Measurements from ENCODE around the gene DOK4. TPM values are rescaled to one million over a fixed set of nuclear protein-coding genes. Genes with fewer than 3 reads are reported as not detected.

DOK4 gene
- total and polyA plus RNA-seq, 2 experiments from 2014 or later = 106 to 112 TPM

DNA sequence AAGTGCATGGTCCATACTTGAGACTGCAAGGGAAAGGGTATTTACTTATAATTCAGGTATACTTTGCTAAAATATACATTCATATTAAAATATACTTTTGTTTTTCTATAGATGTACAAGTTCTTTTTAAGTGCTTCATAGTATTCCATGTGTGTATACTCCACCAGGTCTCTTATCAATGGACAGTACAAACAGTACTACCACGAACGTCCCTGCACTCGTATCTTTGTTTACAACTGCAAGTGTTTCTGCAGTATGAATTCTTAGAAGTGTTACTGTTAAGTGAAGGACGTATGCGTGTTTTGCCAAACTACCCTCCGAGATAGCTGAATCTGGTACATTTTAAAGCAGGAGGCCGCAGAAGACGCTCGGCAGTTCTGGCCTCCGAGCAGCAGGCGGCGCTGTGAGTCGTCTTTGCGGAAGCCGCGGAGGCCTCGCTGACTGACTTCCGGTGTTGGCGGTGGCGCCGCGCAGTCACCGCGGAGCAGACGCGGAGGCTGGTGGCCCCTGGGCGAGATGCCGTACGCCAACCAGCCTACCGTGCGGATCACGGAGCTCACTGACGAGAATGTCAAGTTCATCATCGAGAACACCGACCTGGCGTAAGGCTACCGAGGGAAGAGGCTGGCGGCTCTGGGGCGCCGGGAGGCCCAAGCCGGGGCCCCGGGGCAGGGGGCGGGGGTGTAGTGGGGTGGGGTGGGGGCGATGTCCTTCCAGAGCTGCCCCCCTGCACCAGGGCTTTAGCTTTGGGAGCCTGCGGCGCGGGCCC, 23.9 kb downstream of the DOK4 start, which contains the start of gene POLR2C:
TSS of gene POLR2C (plus strand) at position 471 of the 769 bp plus-strand sequence. CDS start at position 517, 46 bp downstream.
- Histone ChIP-seq H3K27me3 (no peaks in the 10 kb centered on the region), H3K4me2 (peak within 1 kb of the TSS; percentile 91), H4K20me1 (ENCODE audit: insufficient read depth, poor library complexity, severe bottlenecking) (no peaks in the 10 kb centered on the region), H3K79me2 (peaks cover 42% of the 10 kb centered on the region), H3K36me3 (replicated peaks; ENCODE audit: insufficient read depth, low read depth) (no peaks in the 10 kb centered on the region), H3K4me3 (peak within 1 kb of the TSS; percentile 90), H3K9me3 (ENCODE audit: low read depth) (no peaks in the 10 kb centered on the region), H3K9me2 (replicated peaks; ENCODE audit: insufficient read depth) (no peaks in the 10 kb centered on the region), H3K4me1 (ENCODE audit: insufficient read depth) (peaks cover 10% of the 10 kb centered on the region), H2AFZ (peak within 1 kb of the TSS; percentile 67), H3K27ac (peak within 1 kb of the TSS; percentile 89)
- TF ChIP-seq EZH2phosphoT487 (IDR thresholded peaks at IDR 0.05; ENCODE audit: low read depth, severe bottlenecking, unreplicated experiment) = no peak
- peak; percentile 99 for TF ChIP-seq CTCF (IDR thresholded peaks at IDR 0.05; ENCODE audit: poor library complexity)
- peak; percentile 93 for DNase-seq (ENCODE audit: low spot score)
- WGBS (ENCODE audit: low lambda C conversion rate, missing lambda C conversion rate) = under 1% methylated on average over 42 of the region's 47 CpGs

GRCh38 chr16:57452021-57452420, 34.3 kb downstream of the DOK4 start:
- Histone ChIP-seq H3K27me3 (no peaks in the 10 kb centered on the region), H3K4me3 (no peak overlapping the region), H3K4me1 (ENCODE audit: insufficient read depth) (peaks cover 11% of the 10 kb centered on the region), H3K36me3 (replicated peaks; ENCODE audit: insufficient read depth, low read depth) (no peaks in the 10 kb centered on the region), H3K79me2 (peaks cover 22% of the 10 kb centered on the region), H2AFZ (no peak overlapping the region), H3K4me2 (no peak overlapping the region), H4K20me1 (ENCODE audit: insufficient read depth, poor library complexity, severe bottlenecking) (no peaks in the 10 kb centered on the region), H3K9me2 (replicated peaks; ENCODE audit: insufficient read depth) (no peaks in the 10 kb centered on the region), H3K27ac (no peak overlapping the region), H3K9me3 (ENCODE audit: low read depth) (no peaks in the 10 kb centered on the region)
- no peak for DNase-seq (ENCODE audit: low spot score)
- TF ChIP-seq EZH2 (IDR thresholded peaks at IDR 0.05; ENCODE audit: borderline replicate concordance) (no peak), EZH2phosphoT487 (IDR thresholded peaks at IDR 0.05; ENCODE audit: low read depth, severe bottlenecking, unreplicated experiment) (no peak), CTCF (IDR thresholded peaks at IDR 0.05; ENCODE audit: poor library complexity) (no peak)
- 95% methylated on average over 10 of the region's 10 CpGs for WGBS (ENCODE audit: low lambda C conversion rate, missing lambda C conversion rate)

GRCh38 chr16:57447186-57447962, 38.9 kb downstream of the DOK4 start, which contains the start of the genes CIAPIN1 and COQ9:
TSS of gene CIAPIN1 (minus strand) at chr16:57447385. CDS start at chr16:57440928, 6,457 bp downstream.
TSS of gene COQ9 (plus strand) at chr16:57447479. CDS start at chr16:57447506, 27 bp downstream.
- Histone ChIP-seq H2AFZ (peak within 1 kb of the TSS; percentile 55), H4K20me1 (ENCODE audit: insufficient read depth, poor library complexity, severe bottlenecking) (no peaks in the 10 kb centered on the region), H3K4me1 (ENCODE audit: insufficient read depth) (peaks cover 16% of the 10 kb centered on the region), H3K4me3 (peak within 1 kb of the TSS; percentile 80), H3K27ac (peak within 1 kb of the TSS; percentile 95), H3K4me2 (peak within 1 kb of the TSS; percentile 89), H3K36me3 (replicated peaks; ENCODE audit: insufficient read depth, low read depth) (no peaks in the 10 kb centered on the region), H3K9me3 (ENCODE audit: low read depth) (no peaks in the 10 kb centered on the region), H3K79me2 (peaks cover 68% of the 10 kb centered on the region), H3K9me2 (replicated peaks; ENCODE audit: insufficient read depth) (no peaks in the 10 kb centered on the region), H3K27me3 (no peaks in the 10 kb centered on the region)
- DNase-seq (ENCODE audit: low spot score) = peak; percentile 98
- WGBS (ENCODE audit: low lambda C conversion rate, missing lambda C conversion rate) = 2% methylated on average over 48 of the region's 68 CpGs
- TF ChIP-seq EZH2 (IDR thresholded peaks at IDR 0.05; ENCODE audit: borderline replicate concordance) (no peak), EZH2phosphoT487 (IDR thresholded peaks at IDR 0.05; ENCODE audit: low read depth, severe bottlenecking, unreplicated experiment) (no peak), CTCF (IDR thresholded peaks at IDR 0.05; ENCODE audit: poor library complexity) (no peak)

All from hepatocyte (in vitro differentiated cells).